GM21360 (cell line): ENCODE results near the gene LHFPL4.

Experiments
- ATAC-seq: cut with Tn5 transposase; IDR thresholded peaks from one replicate; pipeline ENCODE4 v1.9.1; 2021; ENCODE audit warnings: mild to moderate bottlenecking, moderate library complexity; ENCODE audit not compliant: unreplicated experiment

The LHFPL4 gene

GRCh38 chr3:9476935-9477334 is 76.7 kb downstream of the LHFPL4 start:
- no peak for ATAC-seq

GRCh38 chr3:9474482-9474881 is 79.1 kb downstream of the LHFPL4 start:
- ATAC-seq = no peak

GRCh38 chr3:9473496-9474065 is 80.0 kb downstream of the LHFPL4 start:
- ATAC-seq = no peak

- no peak for ATAC-seq
Observed at GRCh38 chr3:9469986-9470385, 83.6 kb downstream of the LHFPL4 start.

- no peak for ATAC-seq
Observed at GRCh38 chr3:9468460-9468859, 85.2 kb downstream of the LHFPL4 start.

GRCh38 chr3:9467451-9467850 is 86.2 kb downstream of the LHFPL4 start:
- ATAC-seq = no peak

- no peak for ATAC-seq
Observed at GRCh38 chr3:9455596-9456131, 98.0 kb downstream of the LHFPL4 start.

- ATAC-seq = no peak
Observed at GRCh38 chr3:9452417-9452816, 101.2 kb downstream of the LHFPL4 start.

GRCh38 chr3:9450991-9451390 is 102.6 kb downstream of the LHFPL4 start:
- no peak for ATAC-seq

- ATAC-seq = no peak
Observed at GRCh38 chr3:9450126-9450525, 103.5 kb downstream of the LHFPL4 start.

GRCh38 chr3:9448643-9449042 is 105.0 kb downstream of the LHFPL4 start:
- ATAC-seq = no peak
